ENCODE results near the gene RAB33A.
"Not testable (repeated sequence)": the region's sequence is repeated elsewhere in the genome, so short reads cannot be mapped to it uniquely, and the experiment has no call there.

RAB33A gene

GRCh38 chrX:130173190-130173895 is 1.6 kb downstream of the RAB33A start:
- DNase-seq = no peak

DNA sequence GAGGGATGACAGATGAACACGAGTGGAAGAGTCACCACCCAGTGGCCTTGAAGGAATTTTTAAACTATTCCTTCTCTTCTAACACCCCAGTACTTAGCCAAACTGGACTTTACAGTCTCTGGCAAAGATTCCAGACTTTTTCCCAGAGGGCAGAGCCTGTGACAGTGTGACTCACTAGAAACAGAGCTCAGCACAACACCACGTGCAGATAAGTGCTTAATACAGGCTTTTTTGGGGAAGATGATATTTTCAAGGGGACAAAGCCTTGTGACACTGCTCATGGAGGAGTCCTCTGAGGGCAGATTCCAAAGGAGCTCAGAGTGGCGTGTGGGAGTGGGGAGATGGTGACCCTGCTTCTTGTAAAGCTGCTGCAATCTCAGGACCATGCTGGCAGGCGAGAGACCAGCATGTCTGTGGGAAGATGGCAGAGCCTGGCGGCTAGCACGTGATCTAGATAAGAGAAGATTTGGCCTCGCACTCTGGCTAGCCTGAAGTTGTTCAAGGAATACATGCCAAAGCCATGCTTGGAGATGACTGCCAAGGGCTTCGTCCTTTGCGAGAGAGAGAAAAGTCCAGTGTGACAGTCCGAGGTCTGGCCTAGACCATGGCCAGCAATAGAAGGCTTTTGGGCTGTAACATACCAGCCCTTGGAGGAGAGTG is 2.4 kb downstream of the RAB33A start:
- DNase-seq = no peak

DNA sequence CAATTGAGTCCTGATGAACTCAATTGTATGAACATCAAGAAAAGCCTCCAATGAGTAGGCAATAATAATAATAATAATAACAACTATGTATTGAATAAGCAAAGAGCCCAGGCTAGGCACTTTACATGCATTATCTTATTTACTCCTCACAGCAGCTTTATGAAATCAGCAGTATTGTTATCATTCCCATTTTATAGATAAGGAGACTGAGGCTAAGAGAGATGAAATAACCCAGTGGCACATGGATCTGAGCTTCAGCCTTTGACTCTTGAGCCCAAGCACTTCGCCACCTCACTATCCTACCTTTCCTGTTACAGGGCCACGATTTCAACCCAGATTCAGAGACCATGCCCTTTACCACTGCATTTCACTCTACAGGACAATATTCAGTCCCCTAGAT is 3.2 kb downstream of the RAB33A start:
- DNase-seq = no peak

DNA sequence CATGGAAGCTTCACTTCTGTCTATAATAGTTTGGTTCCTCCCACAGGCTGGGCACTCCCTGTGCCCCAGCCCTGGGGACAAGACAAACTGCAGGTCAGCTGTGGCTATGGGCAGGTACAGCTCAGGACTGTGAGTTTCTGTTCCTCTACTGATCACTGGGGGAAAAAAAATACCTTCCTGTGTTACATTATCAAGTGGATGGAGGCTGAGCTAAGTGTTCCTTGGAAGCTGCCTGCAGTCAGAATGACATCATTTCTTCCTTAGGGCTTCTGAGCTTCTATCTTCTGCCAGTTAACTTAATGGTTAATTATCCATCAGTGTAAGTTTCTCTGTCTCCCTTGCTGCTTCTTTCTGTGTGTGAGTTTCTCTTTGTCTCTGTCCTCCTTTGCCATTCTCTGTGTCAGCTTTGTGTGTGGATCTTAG is 4.6 kb downstream of the RAB33A start:
- DNase-seq = no peak

DNA sequence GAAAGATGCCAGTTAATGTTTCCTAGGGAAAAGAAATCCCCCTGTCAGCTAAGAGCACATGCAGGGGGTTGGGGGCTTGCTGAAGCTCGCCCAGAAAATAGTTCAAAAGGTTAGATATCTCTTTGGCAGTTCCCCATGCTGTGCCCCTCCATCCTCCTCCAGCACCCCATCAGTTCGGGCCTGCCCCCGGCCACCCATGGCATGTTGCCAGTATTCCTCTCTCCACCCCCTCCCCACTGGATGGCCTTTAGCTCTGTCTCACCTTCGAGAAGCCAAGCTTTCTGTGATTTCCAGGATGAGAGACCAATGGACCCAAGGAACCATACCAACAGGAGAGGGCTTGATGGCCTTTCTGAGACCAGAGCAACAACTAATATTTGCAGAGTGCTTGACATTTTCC is 5.2 kb downstream of the RAB33A start:
- no peak for DNase-seq

DNA sequence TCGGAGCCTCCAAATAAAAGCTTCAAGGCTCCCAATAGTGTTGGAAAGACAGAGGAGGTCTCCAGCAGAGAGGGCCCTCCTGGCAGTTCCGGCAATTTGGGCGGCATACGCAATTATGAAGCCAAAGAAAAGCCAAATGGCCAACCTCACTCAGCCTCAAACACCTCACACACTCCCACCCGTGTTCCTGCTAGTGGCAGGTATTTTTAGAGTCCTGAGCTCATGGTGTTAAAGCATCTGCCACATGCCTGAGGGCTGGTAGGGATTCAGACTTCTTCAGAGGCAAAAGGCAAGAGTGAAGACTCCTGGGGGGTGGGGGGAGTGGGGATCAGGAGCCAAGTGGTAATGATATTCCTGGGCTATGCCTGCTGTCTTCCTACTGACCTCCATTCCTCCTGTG is 7.4 kb downstream of the RAB33A start:
- DNase-seq = no peak

- DNase-seq = no peak
These were observed 7.9 kb downstream of the RAB33A start for GRCh38 chrX:130179579-130180215.

DNA sequence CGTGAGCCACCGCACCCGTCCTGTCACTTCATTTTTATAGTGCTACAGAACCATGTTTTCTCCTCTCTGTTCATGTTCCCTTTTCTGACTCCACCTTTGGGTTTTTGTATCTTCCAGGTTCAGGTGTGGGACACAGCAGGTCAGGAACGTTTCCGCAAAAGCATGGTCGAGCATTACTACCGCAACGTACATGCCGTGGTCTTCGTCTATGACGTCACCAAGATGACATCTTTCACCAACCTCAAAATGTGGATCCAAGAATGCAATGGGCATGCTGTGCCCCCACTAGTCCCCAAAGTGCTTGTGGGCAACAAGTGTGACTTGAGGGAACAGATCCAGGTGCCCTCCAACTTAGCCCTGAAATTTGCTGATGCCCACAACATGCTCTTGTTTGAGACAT is 12.4 kb downstream of the RAB33A start:
- no peak for DNase-seq

- no peak for DNase-seq
These were observed 13.1 kb downstream of the RAB33A start for GRCh38 chrX:130184857-130185256.

- no peak for DNase-seq
These were observed 14.9 kb downstream of the RAB33A start for GRCh38 chrX:130186651-130187050.

DNA sequence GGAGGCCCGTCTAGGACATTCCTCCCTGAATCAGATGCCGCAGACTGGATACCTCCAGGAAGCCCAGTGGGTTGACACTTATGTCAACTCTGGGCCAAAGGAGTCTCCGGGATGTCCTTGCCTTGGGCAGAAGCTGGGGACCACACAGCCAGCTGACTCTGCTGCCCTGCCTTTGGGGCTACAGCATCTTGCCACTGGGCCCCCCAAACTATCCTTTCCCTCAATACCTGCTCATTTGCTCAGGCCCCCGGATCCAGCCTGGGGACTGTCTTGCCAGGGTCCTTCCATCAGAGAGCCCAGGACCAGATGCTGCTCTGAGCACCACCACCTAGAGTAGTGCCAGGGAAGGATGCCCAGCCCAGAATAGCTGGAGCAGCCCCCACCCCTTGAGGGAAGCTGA is 19.0 kb downstream of the RAB33A start:
- DNase-seq = no peak

DNA sequence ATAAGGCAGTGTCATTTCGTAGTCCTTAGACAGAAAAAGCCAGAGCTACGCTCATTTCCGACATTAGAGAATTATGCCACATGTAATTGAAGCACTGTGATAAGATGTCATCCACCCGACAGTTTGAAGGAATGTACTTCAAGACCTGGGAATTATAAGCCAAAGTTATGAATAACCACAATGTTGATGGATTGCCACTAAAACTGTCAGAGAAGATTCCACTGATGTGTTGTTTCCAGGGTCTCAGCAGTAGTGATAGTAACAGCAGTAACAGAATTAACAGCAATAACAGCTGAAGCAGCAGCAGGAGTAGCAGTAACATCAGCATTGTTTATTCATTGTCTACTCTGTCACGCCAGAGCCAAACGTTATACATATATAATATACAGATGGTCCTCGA is 24.7 kb downstream of the RAB33A start:
- no peak for DNase-seq

- no peak for DNase-seq
These were observed 25.7 kb downstream of the RAB33A start for GRCh38 chrX:130197464-130197863.

- no peak for DNase-seq
These were observed 32.9 kb downstream of the RAB33A start for GRCh38 chrX:130204647-130205046.

DNA sequence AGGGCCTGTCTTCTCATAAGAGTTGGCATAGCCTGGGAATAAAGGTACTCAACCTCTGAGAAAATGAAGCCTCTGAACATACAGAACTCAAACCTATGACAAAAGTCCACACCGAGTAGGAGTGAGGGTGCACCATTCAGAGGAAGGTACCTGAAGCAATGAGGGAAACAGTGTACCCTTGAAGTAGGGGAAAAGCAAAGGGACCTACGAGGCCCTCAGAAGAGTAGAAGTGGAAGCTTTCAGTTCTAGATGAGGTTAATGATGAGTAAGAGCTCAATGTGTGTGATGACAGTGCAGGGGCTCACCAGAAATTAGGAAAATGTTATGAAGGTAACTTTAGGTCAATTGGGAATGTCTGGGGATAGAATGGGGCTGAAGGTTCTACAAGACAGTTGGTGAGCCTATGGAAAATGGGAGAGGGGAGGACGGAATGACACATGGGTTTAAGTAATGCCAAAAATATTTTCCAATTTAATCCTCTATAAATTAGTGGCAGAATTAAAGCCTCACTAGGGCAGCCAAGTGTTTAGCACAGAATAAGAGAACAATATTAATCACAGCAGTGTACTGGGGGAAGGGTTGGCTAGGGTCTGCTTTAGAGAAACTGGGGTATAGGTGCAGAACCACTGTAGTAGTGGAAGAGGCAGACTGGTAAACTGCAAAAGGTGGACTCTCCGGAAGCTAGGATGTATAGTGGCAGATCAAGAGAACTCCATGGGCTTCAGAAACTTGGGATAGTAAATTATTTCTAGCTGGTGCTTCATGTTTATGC is 39.8 kb downstream of the RAB33A start:
- no peak for DNase-seq

DNA sequence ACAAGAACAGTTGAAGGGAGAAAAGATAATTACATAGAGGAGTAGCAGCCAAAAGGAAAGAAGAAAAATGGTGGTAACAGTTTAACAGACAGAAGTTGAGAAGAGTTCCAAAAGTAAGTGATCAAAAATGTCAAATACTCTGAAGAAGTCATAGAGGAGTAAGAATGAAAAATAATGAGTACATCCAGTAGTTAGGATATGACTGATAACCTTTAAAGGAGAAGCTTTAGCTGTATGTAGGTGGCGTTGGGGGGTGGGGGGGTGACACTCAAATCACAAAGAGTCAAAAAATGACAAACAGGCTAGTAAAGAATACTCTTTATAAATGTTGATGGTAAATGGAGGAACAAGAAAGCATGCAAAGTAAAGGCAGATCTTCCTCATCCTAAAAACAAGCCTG is 40.6 kb downstream of the RAB33A start:
- DNase-seq = no peak

GRCh38 chrX:130213376-130213775 is 41.6 kb downstream of the RAB33A start:
- no peak for DNase-seq

GRCh38 chrX:130216320-130216719 is 44.6 kb downstream of the RAB33A start:
- DNase-seq = no peak

DNA sequence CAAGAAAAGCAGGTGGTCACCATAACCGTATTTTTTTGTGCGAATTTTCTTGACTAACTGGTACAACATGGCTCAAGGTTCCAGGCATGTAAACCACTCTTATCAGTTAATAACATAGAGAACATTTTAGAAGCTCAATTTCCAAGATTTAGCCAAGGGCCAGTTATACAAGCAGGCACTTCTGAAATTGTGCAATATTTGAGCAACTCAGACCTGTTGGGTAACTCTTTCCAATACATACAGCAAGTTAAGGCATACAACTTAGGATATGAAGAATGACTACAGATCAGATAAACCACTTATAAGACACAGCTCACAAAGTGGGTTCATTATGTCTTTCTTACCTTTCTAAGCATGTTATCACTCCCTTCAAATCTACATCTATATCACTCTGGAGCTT is 53.0 kb downstream of the RAB33A start:
- DNase-seq = no peak

GRCh38 chrX:130228871-130229270 is 57.1 kb downstream of the RAB33A start:
- no peak for DNase-seq

- DNase-seq = not testable (repeated sequence)
These were observed 59.4 kb downstream of the RAB33A start for GRCh38 chrX:130231184-130231583.
